ENCODE data around the gene ITGB4.
A peak's percentile ranks its signal among the peaks of the same experiment; 100 is the strongest.
"Not testable (repeated sequence)": the region's sequence is repeated elsewhere in the genome, so short reads cannot be mapped to it uniquely, and the experiment has no call there.

The ITGB4 gene

GRCh38 chr17:75773808-75774470 lies 52.7 kb downstream of the ITGB4 start:
- no peak for DNase-seq

DNA sequence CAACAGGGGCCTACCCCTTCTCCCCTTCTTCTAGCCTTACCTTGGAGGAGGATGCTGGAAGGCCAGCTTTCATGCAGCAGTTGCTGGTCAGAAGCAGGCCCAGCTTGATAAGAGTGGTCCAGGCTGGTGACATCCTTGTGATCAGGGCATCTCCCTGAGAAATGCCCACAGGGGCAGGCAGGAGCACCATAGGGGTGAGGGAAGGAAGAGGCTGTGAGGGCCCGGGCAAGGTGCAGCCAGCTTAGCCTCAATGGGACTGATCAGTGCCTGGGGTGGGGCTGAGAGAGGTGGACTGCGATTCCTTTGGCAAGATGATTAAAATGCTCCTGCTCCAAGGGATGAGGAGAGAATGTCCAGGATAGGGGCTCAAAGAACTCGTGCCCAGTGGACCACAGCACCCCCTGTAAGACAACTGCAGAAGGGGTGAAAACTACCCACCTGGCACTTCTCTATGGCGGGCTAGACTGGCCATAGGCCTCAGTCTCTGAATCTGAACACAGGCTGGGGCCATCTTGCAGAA lies 53.3 kb downstream of the ITGB4 start:
- DNase-seq: no peak

DNA sequence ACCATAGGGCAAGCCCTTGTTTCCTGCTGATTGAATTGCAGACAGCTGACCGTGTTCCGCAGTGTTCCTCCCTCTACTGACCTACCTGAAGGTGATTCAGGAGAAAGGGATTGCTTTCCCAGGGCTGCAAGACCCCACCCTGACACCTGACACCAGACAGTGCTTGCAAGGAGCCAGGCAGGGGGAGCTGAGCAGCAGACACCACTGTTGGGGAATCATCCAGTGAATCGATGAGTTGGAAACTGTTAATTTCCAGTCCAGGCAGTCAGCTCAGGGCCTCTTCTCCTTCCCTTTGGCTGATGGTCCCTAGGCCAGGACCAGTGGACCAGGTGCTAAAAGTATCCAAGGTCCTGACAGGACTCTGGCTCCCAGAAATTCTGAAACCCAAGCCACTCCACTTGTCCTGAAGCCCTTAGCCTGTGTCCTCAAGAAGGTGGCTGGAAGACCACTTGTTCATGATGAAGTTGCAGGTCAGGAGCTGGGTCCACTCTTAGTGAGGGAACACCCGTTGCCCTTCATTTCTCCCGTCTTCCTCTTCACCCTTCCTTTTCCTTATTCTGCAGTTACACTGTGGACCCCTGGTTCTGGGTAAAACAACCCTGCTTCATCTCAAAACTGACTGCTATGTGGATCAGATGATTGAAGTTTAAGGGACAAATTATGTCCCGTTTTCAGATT lies 53.9 kb downstream of the ITGB4 start:
- DNase-seq: no peak

GRCh38 chr17:75776386-75777295 lies 55.4 kb downstream of the ITGB4 start:
- no peak for DNase-seq

DNA sequence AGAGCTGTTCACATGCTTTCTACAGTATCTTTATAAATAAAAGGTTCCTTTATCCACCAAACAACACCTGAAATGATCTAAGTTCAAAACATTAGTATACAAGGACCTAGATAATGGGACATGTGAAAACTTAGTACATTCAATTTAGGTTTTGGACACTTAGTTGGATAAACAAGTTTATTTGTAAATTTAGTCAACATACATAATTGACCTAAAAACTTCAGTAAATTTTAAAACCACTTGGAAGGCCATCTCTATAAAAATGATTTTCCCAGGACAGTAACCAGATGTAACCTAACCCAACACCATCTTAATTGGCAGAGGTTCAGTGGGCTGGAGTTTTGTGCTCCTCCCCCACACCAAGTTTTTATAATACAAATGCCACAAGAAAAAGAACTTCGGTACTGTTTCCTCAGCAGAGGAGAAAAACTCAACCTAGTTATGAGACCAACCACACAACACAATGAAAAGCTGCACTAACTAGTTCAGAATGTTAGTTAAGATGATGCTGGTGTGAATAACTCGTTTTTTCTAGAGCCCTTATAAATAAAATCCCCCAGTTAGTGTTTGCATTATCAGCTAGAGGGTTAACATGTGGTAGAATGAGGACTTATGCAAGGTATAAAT lies 56.1 kb downstream of the ITGB4 start:
- DNase-seq: no peak

DNA sequence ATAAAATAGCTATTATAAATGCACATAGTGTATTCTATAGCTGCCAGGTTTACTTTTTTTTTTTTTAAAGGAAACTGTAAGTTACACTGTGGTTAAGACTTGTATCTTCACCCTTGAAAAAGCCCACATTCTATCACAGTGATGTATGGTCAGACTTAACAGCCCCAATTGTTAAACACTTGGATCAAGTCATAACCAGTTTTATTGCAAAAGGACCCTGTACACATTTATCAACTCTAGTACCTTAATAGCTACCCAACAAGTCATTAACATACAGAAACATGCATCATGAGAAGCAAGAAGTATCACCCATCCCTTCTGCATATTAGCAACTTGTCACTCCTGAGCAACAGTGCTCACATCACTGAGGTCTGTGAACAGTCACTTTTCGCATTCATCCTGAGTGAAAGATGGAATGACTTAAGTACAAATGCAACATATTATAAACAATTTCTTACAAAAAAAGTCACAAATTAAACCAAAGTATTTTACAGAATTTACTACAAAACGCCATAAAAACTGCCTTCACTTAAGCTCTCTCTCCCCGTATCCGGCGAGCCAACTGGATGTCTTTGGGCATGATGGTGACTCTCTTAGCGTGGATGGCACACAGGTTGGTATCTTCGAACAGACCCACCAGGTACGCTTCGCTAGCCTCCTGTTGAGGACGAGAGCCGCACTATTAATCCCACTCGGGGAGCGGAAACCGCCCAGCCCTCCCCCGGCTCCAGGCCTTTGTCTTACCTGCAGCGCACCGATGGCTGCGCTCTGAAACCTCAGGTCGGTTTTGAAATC lies 57.0 kb downstream of the ITGB4 start:
- not testable (repeated sequence) for DNase-seq

DNA sequence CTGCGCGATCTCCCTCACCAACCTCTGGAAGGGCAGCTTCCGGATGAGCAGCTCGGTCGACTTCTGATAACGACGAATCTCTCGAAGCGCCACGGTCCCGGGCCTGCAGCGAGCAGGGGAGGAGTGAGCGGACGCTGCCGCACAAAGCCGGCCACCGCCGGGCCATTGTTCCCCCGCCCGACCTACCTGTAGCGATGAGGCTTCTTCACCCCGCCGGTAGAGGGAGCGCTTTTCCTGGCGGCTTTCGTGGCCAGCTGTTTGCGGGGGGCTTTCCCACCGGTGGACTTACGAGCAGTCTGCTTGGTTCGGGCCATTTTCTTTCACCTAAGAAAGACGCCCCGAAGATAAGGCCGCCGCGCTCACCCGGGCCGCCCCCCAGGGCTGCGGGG lies 57.6 kb downstream of the ITGB4 start:
- DNase-seq: no peak

- DNase-seq: peak; percentile 93 to 98
These were observed 58.2 kb downstream of the ITGB4 start for GRCh38 chr17:75779250-75779986.

GRCh38 chr17:75779987-75780889 lies 59.0 kb downstream of the ITGB4 start:
- no peak for DNase-seq

DNA sequence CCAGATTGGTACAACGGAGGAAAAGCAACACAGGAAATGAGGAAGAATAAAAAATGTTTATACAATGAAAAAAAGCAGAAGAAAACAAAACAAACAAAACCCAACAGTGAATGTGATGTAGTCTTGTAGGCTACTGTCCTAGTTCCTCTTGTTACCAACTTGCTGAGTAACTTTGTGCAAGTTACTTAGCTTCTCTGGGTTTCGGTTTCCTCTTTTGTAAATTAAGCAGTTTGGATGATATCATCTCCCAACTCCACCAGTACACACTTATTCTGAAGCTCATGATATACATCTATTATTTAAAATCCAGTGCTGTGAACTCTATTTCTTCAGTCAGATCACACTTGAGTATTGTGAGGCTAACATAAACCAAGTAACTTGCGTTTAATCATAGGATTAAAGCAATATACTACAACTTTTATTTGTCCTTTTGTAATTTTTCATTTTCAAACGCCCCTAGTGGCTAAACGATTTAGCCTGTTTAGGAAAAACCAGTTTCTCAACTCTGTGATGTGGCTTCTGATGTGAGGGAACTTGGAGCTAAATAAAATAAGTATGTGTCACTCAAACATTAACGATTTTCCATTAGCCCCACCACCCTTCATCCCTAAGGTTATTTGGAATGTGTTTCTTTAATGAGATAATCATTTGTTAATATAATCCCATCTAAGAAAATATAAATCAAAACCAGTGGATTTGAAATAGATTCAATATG lies 62.0 kb downstream of the ITGB4 start:
- DNase-seq: no peak

- no peak for DNase-seq
These were observed 62.7 kb downstream of the ITGB4 start for GRCh38 chr17:75783803-75784472.

GRCh38 chr17:75784473-75785015 lies 63.3 kb downstream of the ITGB4 start, which contains the start of gene UNK:
UNK (plus strand) TSS chr17:75784806; CDS start chr17:75784881, 75 bp downstream.
- DNase-seq: peak; percentile 88 to 94

GRCh38 chr17:75785016-75785890 lies 64.0 kb downstream of the ITGB4 start:
- DNase-seq: no peak

DNA sequence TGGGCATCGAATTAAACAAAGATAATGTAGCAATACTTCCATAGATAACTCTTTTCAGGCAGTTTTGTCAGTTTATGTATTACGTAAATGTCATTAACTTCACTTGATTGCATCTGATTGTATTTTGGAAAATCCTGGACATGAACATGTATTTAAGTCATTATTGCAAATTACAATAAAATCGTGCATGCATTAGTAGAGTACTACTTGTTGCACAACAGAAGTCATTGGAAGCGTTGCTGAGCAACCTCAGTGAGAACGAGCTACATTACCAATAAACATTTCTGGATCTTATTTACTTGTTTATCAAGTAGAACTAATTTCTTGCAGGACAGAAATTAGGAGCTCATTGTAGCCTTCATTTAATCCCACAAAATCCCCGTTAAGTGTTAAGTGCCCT lies 70.0 kb downstream of the ITGB4 start:
- DNase-seq: no peak

DNA sequence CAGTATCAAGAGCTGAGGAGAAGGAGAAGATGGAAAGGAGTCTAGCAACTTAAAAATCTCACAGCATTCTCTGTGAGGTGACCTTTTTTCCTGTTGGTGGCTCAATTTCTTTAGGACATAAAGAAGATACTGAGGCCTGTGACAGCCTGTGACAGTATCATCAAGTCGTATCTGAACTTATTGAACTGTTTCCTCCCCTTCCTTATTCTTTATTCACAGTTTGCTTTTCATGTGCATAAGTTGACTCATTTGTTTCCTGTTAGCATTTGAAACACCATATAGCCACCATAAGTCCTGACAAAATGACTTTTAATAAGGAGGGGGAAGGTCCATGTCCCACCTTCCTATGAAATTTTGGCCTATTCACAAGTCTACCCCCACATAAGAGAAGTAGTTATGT lies 72.2 kb downstream of the ITGB4 start:
- DNase-seq: no peak

DNA sequence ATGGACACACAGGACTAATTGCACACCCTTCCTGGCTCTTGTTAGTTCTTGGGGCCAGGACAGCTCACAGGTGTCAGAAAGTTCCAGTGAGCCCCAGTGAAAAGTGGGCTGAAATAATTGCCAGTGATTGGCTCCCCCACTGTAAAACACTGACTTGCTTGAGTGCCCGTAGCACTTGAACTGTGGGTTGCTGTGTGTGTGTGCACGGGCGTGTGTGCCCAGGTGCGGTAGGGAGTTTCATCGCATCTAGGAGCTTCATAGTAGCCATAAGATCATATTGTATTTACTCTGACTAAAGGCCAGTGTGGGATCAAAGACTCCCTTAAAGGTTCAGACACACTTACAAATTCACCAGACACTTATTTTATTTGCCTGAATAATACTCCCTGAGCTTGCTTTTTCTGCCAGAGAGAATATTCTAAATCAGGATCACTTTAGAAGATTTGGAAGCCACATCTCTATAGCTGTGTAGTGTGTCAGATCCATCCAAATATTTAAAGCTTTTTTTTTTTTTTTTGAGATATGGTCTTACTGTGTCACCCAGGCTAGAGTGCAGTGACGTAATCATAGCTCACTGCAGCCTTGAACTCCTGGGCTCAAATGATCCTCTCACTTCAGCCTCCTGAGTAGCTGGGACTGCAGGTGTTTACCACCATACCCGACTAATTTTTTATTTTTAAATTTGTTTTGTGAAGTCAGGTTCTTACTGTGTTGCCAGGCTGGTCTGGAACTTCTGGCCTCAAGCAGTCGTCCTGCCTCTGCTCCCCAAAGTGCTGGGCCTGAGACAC lies 74.8 kb downstream of the ITGB4 start:
- no peak for DNase-seq

GRCh38 chr17:75799402-75799801 lies 78.1 kb downstream of the ITGB4 start:
- DNase-seq: no peak
